ENCODE data around the gene CCZ1. TPM values are rescaled to one million over a fixed set of nuclear protein-coding genes. Genes with fewer than 3 reads are reported as not detected.
"Not testable (repeated sequence)": the region's sequence is repeated elsewhere in the genome, so short reads cannot be mapped to it uniquely, and the experiment has no call there.

CCZ1 gene
- 18.3 TPM for total RNA-seq

GRCh38 chr7:5898480-5899224 is at the start of gene CCZ1:
Gene CCZ1, plus strand, starts transcription at chr7:5898733. Its CDS starts 67 bp downstream, at chr7:5898800.
- DNase-seq (ENCODE audit: low read depth in 2 of 3, low spot score in 2 of 3), result peak; percentile 26 to 75 (median 41)

- DNase-seq (ENCODE audit: low read depth in 2 of 3, low spot score in 2 of 3), result no peak
Measured at GRCh38 chr7:5850944-5851343, 47.6 kb upstream of the CCZ1 start.

- DNase-seq (ENCODE audit: low read depth in 2 of 3, low spot score in 2 of 3), result no peak
Measured at GRCh38 chr7:5854738-5855137, 43.8 kb upstream of the CCZ1 start.

- not testable (repeated sequence) for DNase-seq (ENCODE audit: low read depth in 2 of 3, low spot score in 2 of 3)
Measured at GRCh38 chr7:5857041-5857575, 41.4 kb upstream of the CCZ1 start.

GRCh38 chr7:5858494-5858893 is 40.0 kb upstream of the CCZ1 start:
- not testable (repeated sequence) for DNase-seq (ENCODE audit: low read depth in 2 of 3, low spot score in 2 of 3)

GRCh38 chr7:5861281-5861680 is 37.3 kb upstream of the CCZ1 start:
- DNase-seq (ENCODE audit: low read depth in 2 of 3, low spot score in 2 of 3), result not testable (repeated sequence)

- not testable (repeated sequence) for DNase-seq (ENCODE audit: low read depth in 2 of 3, low spot score in 2 of 3)
Measured at GRCh38 chr7:5862753-5863366, 35.7 kb upstream of the CCZ1 start.

GRCh38 chr7:5865279-5865931 is 33.1 kb upstream of the CCZ1 start:
- not testable (repeated sequence) for DNase-seq (ENCODE audit: low read depth in 2 of 3, low spot score in 2 of 3)

GRCh38 chr7:5867060-5867459 is 31.5 kb upstream of the CCZ1 start:
- DNase-seq (ENCODE audit: low read depth in 2 of 3, low spot score in 2 of 3), result no peak

GRCh38 chr7:5868928-5869341 is 29.6 kb upstream of the CCZ1 start:
- DNase-seq (ENCODE audit: low read depth in 2 of 3, low spot score in 2 of 3), result not testable (repeated sequence)

GRCh38 chr7:5869691-5870090 is 28.8 kb upstream of the CCZ1 start:
- DNase-seq (ENCODE audit: low read depth in 2 of 3, low spot score in 2 of 3), result no peak

- DNase-seq (ENCODE audit: low read depth in 2 of 3, low spot score in 2 of 3), result no peak
Measured at GRCh38 chr7:5870311-5870710, 28.2 kb upstream of the CCZ1 start.

- DNase-seq (ENCODE audit: low read depth in 2 of 3, low spot score in 2 of 3), result no peak
Measured at GRCh38 chr7:5872326-5872725, 26.2 kb upstream of the CCZ1 start.

- DNase-seq (ENCODE audit: low read depth in 2 of 3, low spot score in 2 of 3), result not testable (repeated sequence)
Measured at GRCh38 chr7:5879591-5879990, 18.9 kb upstream of the CCZ1 start.

- not testable (repeated sequence) for DNase-seq (ENCODE audit: low read depth in 2 of 3, low spot score in 2 of 3)
Measured at GRCh38 chr7:5880106-5880505, 18.4 kb upstream of the CCZ1 start.

- not testable (repeated sequence) for DNase-seq (ENCODE audit: low read depth in 2 of 3, low spot score in 2 of 3)
Measured at GRCh38 chr7:5884431-5884830, 14.1 kb upstream of the CCZ1 start.

GRCh38 chr7:5888021-5888420 is 10.5 kb upstream of the CCZ1 start:
- DNase-seq (ENCODE audit: low read depth in 2 of 3, low spot score in 2 of 3), result not testable (repeated sequence)

GRCh38 chr7:5890244-5890643 is 8.3 kb upstream of the CCZ1 start:
- not testable (repeated sequence) for DNase-seq (ENCODE audit: low read depth in 2 of 3, low spot score in 2 of 3)

GRCh38 chr7:5892498-5892897 is 6.0 kb upstream of the CCZ1 start:
- no peak for DNase-seq (ENCODE audit: low read depth in 2 of 3, low spot score in 2 of 3)

GRCh38 chr7:5897369-5897919 is 1.1 kb upstream of the CCZ1 start:
- not testable (repeated sequence) for DNase-seq (ENCODE audit: low read depth in 2 of 3, low spot score in 2 of 3)

- not testable (repeated sequence) for DNase-seq (ENCODE audit: low read depth in 2 of 3, low spot score in 2 of 3)
Measured at GRCh38 chr7:5903002-5903401, 4.5 kb downstream of the CCZ1 start.
